Measurements from ENCODE around the gene SDHC.
"Not testable (repeated sequence)": the region's sequence is repeated elsewhere in the genome, so short reads cannot be mapped to it uniquely, and the experiment has no call there.

GRCh38 chr1:161410636-161410970 lies 96.4 kb downstream of the SDHC start:
- TF ChIP-seq, protein P1, sequence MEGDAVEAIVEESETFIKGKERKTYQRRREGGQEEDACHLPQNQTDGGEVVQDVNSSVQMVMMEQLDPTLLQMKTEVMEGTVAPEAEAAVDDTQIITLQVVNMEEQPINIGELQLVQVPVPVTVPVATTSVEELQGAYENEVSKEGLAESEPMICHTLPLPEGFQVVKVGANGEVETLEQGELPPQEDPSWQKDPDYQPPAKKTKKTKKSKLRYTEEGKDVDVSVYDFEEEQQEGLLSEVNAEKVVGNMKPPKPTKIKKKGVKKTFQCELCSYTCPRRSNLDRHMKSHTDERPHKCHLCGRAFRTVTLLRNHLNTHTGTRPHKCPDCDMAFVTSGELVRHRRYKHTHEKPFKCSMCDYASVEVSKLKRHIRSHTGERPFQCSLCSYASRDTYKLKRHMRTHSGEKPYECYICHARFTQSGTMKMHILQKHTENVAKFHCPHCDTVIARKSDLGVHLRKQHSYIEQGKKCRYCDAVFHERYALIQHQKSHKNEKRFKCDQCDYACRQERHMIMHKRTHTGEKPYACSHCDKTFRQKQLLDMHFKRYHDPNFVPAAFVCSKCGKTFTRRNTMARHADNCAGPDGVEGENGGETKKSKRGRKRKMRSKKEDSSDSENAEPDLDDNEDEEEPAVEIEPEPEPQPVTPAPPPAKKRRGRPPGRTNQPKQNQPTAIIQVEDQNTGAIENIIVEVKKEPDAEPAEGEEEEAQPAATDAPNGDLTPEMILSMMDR (IDR thresholded peaks at IDR 0.05) = not testable (repeated sequence)
- TF ChIP-seq POLR2A, EP300 (IDR thresholded peaks at IDR 0.05): not testable (repeated sequence)

Data from tibial nerve (tissue), 4 donors.